ENCODE measurements around the gene RNF217.

DNA sequence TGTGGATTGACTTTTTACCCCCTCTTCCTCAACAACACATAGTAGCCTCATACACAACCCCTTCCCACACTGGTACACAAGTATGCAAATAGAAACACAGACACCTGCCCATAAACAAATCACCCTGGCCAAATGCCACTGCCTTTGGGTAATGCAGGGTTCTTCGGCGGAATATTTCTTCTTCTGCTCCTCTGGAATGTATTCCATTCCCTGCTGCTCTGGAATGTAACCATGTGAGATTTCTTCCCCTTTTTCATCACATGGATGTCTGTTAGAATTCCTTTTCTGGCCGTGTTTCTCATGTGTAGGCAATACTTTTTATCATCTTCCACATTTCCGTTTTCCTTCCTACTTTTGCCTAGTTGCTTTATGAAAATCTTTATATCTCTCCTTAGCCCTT is 115.2 kb downstream of the RNF217 start:
- TF ChIP-seq EZH2 (IDR thresholded peaks at IDR 0.05) (no peak), POLR2AphosphoS5 (IDR thresholded peaks at IDR 0.05; ENCODE audit: borderline replicate concordance, low read depth, low read length) (no peak)

Data from SK-N-MC (cell line).